ENCODE data around the gene SLAIN2.
"Not testable (repeated sequence)": the region's sequence is repeated elsewhere in the genome, so short reads cannot be mapped to it uniquely, and the experiment has no call there.

The SLAIN2 gene

GRCh38 chr4:48340965-48341775 is at the start of gene SLAIN2:
TSS of gene SLAIN2 (plus strand) at chr4:48341529. CDS start at chr4:48341740, 211 bp downstream.
- DNase-seq, result peak; percentile 95

- not testable (repeated sequence) for DNase-seq
Measured at GRCh38 chr4:48292218-48292790, 49.0 kb upstream of the SLAIN2 start.

GRCh38 chr4:48295116-48295515 is 46.2 kb upstream of the SLAIN2 start:
- no peak for DNase-seq

GRCh38 chr4:48296365-48296764 is 45.0 kb upstream of the SLAIN2 start:
- DNase-seq, result no peak

- DNase-seq, result no peak
Measured at GRCh38 chr4:48297256-48297846, 44.0 kb upstream of the SLAIN2 start.

- DNase-seq, result no peak
Measured at GRCh38 chr4:48299560-48299959, 41.8 kb upstream of the SLAIN2 start.

GRCh38 chr4:48300004-48300403 is 41.3 kb upstream of the SLAIN2 start:
- no peak for DNase-seq

GRCh38 chr4:48305508-48305907 is 35.8 kb upstream of the SLAIN2 start:
- DNase-seq, result no peak

GRCh38 chr4:48307528-48307927 is 33.8 kb upstream of the SLAIN2 start:
- DNase-seq, result no peak

- no peak for DNase-seq
Measured at GRCh38 chr4:48308901-48309300, 32.4 kb upstream of the SLAIN2 start.

GRCh38 chr4:48311896-48312295 is 29.4 kb upstream of the SLAIN2 start:
- DNase-seq, result no peak

GRCh38 chr4:48314746-48315145 is 26.6 kb upstream of the SLAIN2 start:
- DNase-seq, result not testable (repeated sequence)

GRCh38 chr4:48315728-48316630 is 25.4 kb upstream of the SLAIN2 start:
- no peak for DNase-seq

- DNase-seq, result no peak
Measured at GRCh38 chr4:48321312-48321711, 20.0 kb upstream of the SLAIN2 start.

- no peak for DNase-seq
Measured at GRCh38 chr4:48322063-48322462, 19.3 kb upstream of the SLAIN2 start.

- DNase-seq, result no peak
Measured at GRCh38 chr4:48324281-48324680, 17.0 kb upstream of the SLAIN2 start.

- no peak for DNase-seq
Measured at GRCh38 chr4:48329193-48329592, 12.1 kb upstream of the SLAIN2 start.

- no peak for DNase-seq
Measured at GRCh38 chr4:48329976-48330375, 11.4 kb upstream of the SLAIN2 start.

GRCh38 chr4:48331577-48332330 is 9.6 kb upstream of the SLAIN2 start:
- no peak for DNase-seq

GRCh38 chr4:48332661-48333060 is 8.7 kb upstream of the SLAIN2 start:
- no peak for DNase-seq

GRCh38 chr4:48333587-48333986 is 7.7 kb upstream of the SLAIN2 start:
- no peak for DNase-seq

GRCh38 chr4:48334236-48334635 is 7.1 kb upstream of the SLAIN2 start:
- no peak for DNase-seq

Measured in CD4-positive, alpha-beta T cell treated with Interferon gamma for 1 hour (primary cell).